H1 (cell line): Measurements from ENCODE around the gene ABI3BP. TPM values are rescaled to one million over a fixed set of nuclear protein-coding genes. Genes with fewer than 3 reads are reported as not detected.
A peak's percentile ranks its signal among the peaks of the same experiment; 100 is the strongest.

ENCODE experiments used
- CTCF ChIA-PET: fragments of 300-600 bp; sonication (Branson Sonifier 250); formaldehyde crosslinking; loops from one replicate; lab custom pipeline; 2021; ENCODE audit not compliant: partially characterized antibody; lab: Charles Lee
- POLR2A ChIA-PET: fragments of 300-600 bp; sonication (Branson Sonifier 250); formaldehyde crosslinking; loops from one replicate; lab custom pipeline; 2021; ENCODE audit warnings: inconsistent platforms; ENCODE audit not compliant: partially characterized antibody; lab: Charles Lee
- DNase-seq, 2 experiments: peaks; one replicate each; pipeline versions ENCODE4 v3.0.0 to v3.0.0-alpha.2; 2010 to 2022; ENCODE audit warnings: low spot score in 2 of 2, low read depth in 1 of 2, mixed read lengths in 1 of 2
- FAIRE-seq: peaks from 2 replicates; lab custom pipeline; 2011; peaks lifted over from hg19 to GRCh38; lab: Jason Lieb, UNC
- H2AFZ ChIP-seq: 2 replicates; pipeline ENCODE4 v1.8.1; 2012; ENCODE audit warnings: low read length, inconsistent platforms
- H2AK5ac ChIP-seq: 2 replicates; pipeline ENCODE4 v1.6.1; 2013; ENCODE audit warnings: low read depth, low read length
- H2BK120ac ChIP-seq: replicated peaks from 2 replicates; pipeline ENCODE3; 2013; ENCODE audit warnings: low read depth, low read length, inconsistent platforms
- H2BK12ac ChIP-seq: 2 replicates; pipeline ENCODE4 v1.6.1; 2013; ENCODE audit warnings: low read depth, low read length
- H2BK15ac ChIP-seq: 2 replicates; pipeline ENCODE4 v1.6.1; 2013; ENCODE audit warnings: low read length
- H2BK20ac ChIP-seq: 2 replicates; pipeline ENCODE4 v1.6.1; 2013; ENCODE audit warnings: low read length
- H2BK5ac ChIP-seq: 2 replicates; pipeline ENCODE4 v1.6.1; 2013; ENCODE audit warnings: low read depth, low read length
- H3K14ac ChIP-seq: 2 replicates; pipeline ENCODE4 v1.6.1; 2013; ENCODE audit warnings: inconsistent platforms; ENCODE audit not compliant: insufficient read length
- H3K18ac ChIP-seq: 2 replicates; pipeline ENCODE4 v1.6.1; 2013; ENCODE audit warnings: low read length; ENCODE audit errors: extremely low read depth
- H3K23ac ChIP-seq: 2 replicates; pipeline ENCODE4 v1.6.1; 2013; ENCODE audit warnings: inconsistent platforms; ENCODE audit not compliant: insufficient read length
- H3K23me2 ChIP-seq: 2 replicates; pipeline ENCODE4 v1.6.1; 2013; ENCODE audit warnings: low read depth, low read length
- H3K27ac ChIP-seq: 2 replicates; pipeline ENCODE4 v1.6.1; 2011; ENCODE audit warnings: low read depth, low read length, inconsistent platforms
- H3K27me3 ChIP-seq, 4 experiments: replicated peaks in 1 of 4; 1 replicate in 1 of 4; 2 replicates in 3 of 4; pipeline versions ENCODE4 v1.6.1 to v1.8.1; 2011 to 2013; ENCODE audit warnings: low read length in 3 of 4, mild to moderate bottlenecking in 3 of 4, inconsistent platforms in 2 of 4, mixed read lengths in 2 of 4, moderate library complexity in 1 of 4; ENCODE audit not compliant: control insufficient read depth in 3 of 4, insufficient read depth in 3 of 4; ENCODE audit errors: extremely low read depth in 1 of 4
- H3K36me3 ChIP-seq, 4 experiments: 2 replicates each; pipeline versions ENCODE4 v1.6.1 to v1.8.1; 2011 to 2013; ENCODE audit warnings: mild to moderate bottlenecking in 4 of 4, low read length in 3 of 4, moderate library complexity in 2 of 4, control low read depth in 1 of 4, inconsistent platforms in 1 of 4; ENCODE audit not compliant: insufficient read depth in 4 of 4, control insufficient read depth in 2 of 4
- H3K4ac ChIP-seq: replicated peaks from 2 replicates; pipeline ENCODE3; 2013; ENCODE audit warnings: low read length, low read depth, mixed read lengths, inconsistent platforms; ENCODE audit not compliant: insufficient read length
- H3K4me1 ChIP-seq, 4 experiments: replicated peaks in 1 of 4; 1 replicate in 1 of 4; 2 replicates in 3 of 4; pipeline versions ENCODE4 v1.6.1 to v1.8.1; 2011 to 2013; ENCODE audit warnings: low read length in 3 of 4, inconsistent platforms in 2 of 4, mixed read lengths in 1 of 4; ENCODE audit not compliant: insufficient read depth in 4 of 4, control insufficient read depth in 3 of 4
- H3K4me2 ChIP-seq, 2 experiments: 2 replicates each; pipeline versions ENCODE4 v1.6.1 to v1.8.1; 2011 to 2013; ENCODE audit warnings: low read depth in 2 of 2, low read length in 2 of 2, control low read depth in 1 of 2, inconsistent platforms in 1 of 2, mild to moderate bottlenecking in 1 of 2; ENCODE audit not compliant: insufficient read depth in 1 of 2
- H3K4me3 ChIP-seq, 4 experiments: fragments of 200-600, 300-600 bp in 1 of 4; sonication (generic), shearing (Covaris generic), sonication (Bioruptor Twin) in 1 of 4; 2 replicates each; pipeline versions ENCODE4 v1.5.1 to v1.8.1; 2011 to 2016; ENCODE audit warnings: low read length in 4 of 4, low read depth in 3 of 4, control low read depth in 2 of 4, inconsistent platforms in 2 of 4, mild to moderate bottlenecking in 2 of 4, mixed read lengths in 1 of 4, moderate library complexity in 1 of 4; ENCODE audit not compliant: insufficient read depth in 2 of 4; ENCODE audit errors: extremely low read depth in 1 of 4
- H3K56ac ChIP-seq: replicated peaks from 2 replicates; pipeline ENCODE3; 2013; ENCODE audit warnings: low read depth, mild to moderate bottlenecking, mixed read lengths, low read length, inconsistent platforms; ENCODE audit not compliant: insufficient read length
- H3K79me1 ChIP-seq: 2 replicates; pipeline ENCODE4 v1.6.1; 2013; ENCODE audit warnings: low read depth, low read length, control low read depth
- H3K79me2 ChIP-seq, 2 experiments: 2 replicates each; pipeline versions ENCODE4 v1.6.1 to v1.8.1; 2012 to 2013; ENCODE audit warnings: low read length in 2 of 2, mild to moderate bottlenecking in 2 of 2, inconsistent platforms in 1 of 2; ENCODE audit not compliant: insufficient read depth in 2 of 2, control insufficient read depth in 1 of 2
- H3K9ac ChIP-seq, 4 experiments: replicated peaks in 1 of 4; 1 replicate in 1 of 4; 2 replicates in 3 of 4; pipeline versions ENCODE4 v1.6.1 to v1.8.1; 2011 to 2013; ENCODE audit warnings: low read depth in 3 of 4, low read length in 3 of 4, control low read depth in 2 of 4, mild to moderate bottlenecking in 2 of 4, moderate library complexity in 2 of 4, inconsistent platforms in 1 of 4; ENCODE audit errors: extremely low read depth in 1 of 4
- H3K9me3 ChIP-seq, 2 experiments: 2 replicates each; pipeline versions ENCODE4 v1.6.1 to v1.8.1; 2012 to 2013; ENCODE audit warnings: mild to moderate bottlenecking in 2 of 2, moderate library complexity in 2 of 2, control low read depth in 1 of 2, inconsistent platforms in 1 of 2, low read depth in 1 of 2, low read length in 1 of 2, mixed read lengths in 1 of 2; ENCODE audit not compliant: insufficient read depth in 2 of 2
- H4K20me1 ChIP-seq, 2 experiments: replicated peaks in 1 of 2; 2 replicates each; pipeline versions ENCODE3 to v1.8.1; 2011 to 2013; ENCODE audit warnings: inconsistent platforms in 2 of 2, low read length in 2 of 2, mild to moderate bottlenecking in 1 of 2; ENCODE audit not compliant: insufficient read depth in 2 of 2, control insufficient read depth in 1 of 2
- H4K5ac ChIP-seq: 2 replicates; pipeline ENCODE4 v1.6.1; 2013; ENCODE audit warnings: low read length, low read depth, mixed read lengths, inconsistent platforms; ENCODE audit not compliant: insufficient read length
- H4K8ac ChIP-seq: 2 replicates; pipeline ENCODE4 v1.8.0; 2013; ENCODE audit warnings: mild to moderate bottlenecking, moderate library complexity, low read length, inconsistent platforms; ENCODE audit not compliant: insufficient read depth; ENCODE audit errors: extremely low read depth
- H4K91ac ChIP-seq: replicated peaks from 2 replicates; pipeline ENCODE3; 2013; ENCODE audit warnings: low read length, mixed read lengths, inconsistent platforms; ENCODE audit not compliant: insufficient read length
- BACH1 ChIP-seq: IDR thresholded peaks from 2 replicates; pipeline ENCODE4 v1.6.1; 2012; ENCODE audit warnings: low read length, improper control_type of control experiment
- CBX5 ChIP-seq: fragments of 300-800, 300-1000 bp; sonication (generic); IDR thresholded peaks from 2 replicates; pipeline ENCODE4 v1.7.1; 2016; ENCODE audit warnings: antibody characterized with exemption, low read length, low read depth
- CREB1 ChIP-seq: IDR thresholded peaks from 2 replicates; pipeline ENCODE4 v1.6.1; 2012; ENCODE audit warnings: inconsistent platforms
- HDAC6 ChIP-seq: IDR thresholded peaks from one replicate; pipeline ENCODE4 v1.7.1; 2012; ENCODE audit warnings: low read depth, mild to moderate bottlenecking, inconsistent platforms, low read length, moderate library complexity
- JUN ChIP-seq: IDR thresholded peaks from 2 replicates; pipeline ENCODE4 v1.6.1; 2011; ENCODE audit warnings: low read depth, mild to moderate bottlenecking, improper control_type of control experiment, low read length
- MAX ChIP-seq: IDR thresholded peaks from 2 replicates; pipeline ENCODE4 v1.6.1; 2012; ENCODE audit warnings: inconsistent platforms
- RFX5 ChIP-seq: IDR thresholded peaks from 2 replicates; pipeline ENCODE4 v1.6.1; 2011; ENCODE audit warnings: low read depth, low read length, improper control_type of control experiment, borderline replicate concordance
- WGBS, 2 experiments: shearing (Covaris generic) in 1 of 2; methylation state at CpG; one replicate each; pipeline versions ENCODE4 v1.1.6 to v1.1.7; 2013 to 2015; ENCODE audit warnings: low lambda C conversion rate in 2 of 2, mixed read lengths in 2 of 2, inconsistent platforms in 1 of 2, low coverage in 1 of 2, missing lambda C conversion rate in 1 of 2; ENCODE audit not compliant: insufficient replicate concordance in 2 of 2, insufficient coverage in 1 of 2, insufficient read length in 1 of 2; ENCODE audit errors: extremely low coverage in 1 of 2, missing lambda C conversion rate in 1 of 2; 5-methylcytosine and 5-hydroxymethylcytosine counted together
- polyA plus RNA-seq, 7 experiments: library from polyadenylated mRNA; depleted of rRNA in 3 of 7; stranded (reverse) in 5 of 7; unstranded in 2 of 7; fragments of >200 nt in 5 of 7; fragments of 200-250 nt in 2 of 7; gene quantifications; 1 replicate in 5 of 7; 2 replicates in 1 of 7; 4 replicates in 1 of 7; pipeline versions ENCODE4 v1.2.1 to v1.2.3, GENCODE V29; 2011 to 2013; ENCODE audit warnings: missing spikeins in 2 of 7, mixed read lengths in 2 of 7
- total RNA-seq: library from RNA; stranded (reverse); fragmentation: NEBNext Ultra II Directional; extraction: Animal tissue kit (Norgen Biotek cat#: 25700); gene quantifications from 2 replicates; pipeline ENCODE4 v1.2.1, GENCODE V29; 2021

The ABI3BP gene
- total and polyA plus RNA-seq, 2 of the 8 experiments (the other 6 are each of a cell fraction or from before 2014, with no cell fraction given), result 0.08 to 0.32 TPM

- Histone ChIP-seq H2BK12ac (no peak overlapping the region), H2BK5ac (no peak overlapping the region), H3K14ac (no peak overlapping the region), H3K4me1 (no peaks in the 10 kb centered on the region), H3K27me3 (peaks cover 0 to 1% (median 0%) of the 10 kb centered on the region in 4 experiments; a peak in 1 of 7 replicates)
- no peak for TF ChIP-seq CREB1
- TF ChIP-seq CBX5, result no peak
- TF ChIP-seq BACH1, result no peak
- TF ChIP-seq RFX5, result no peak
- no peak for TF ChIP-seq MAX
- TF ChIP-seq JUN, result no peak
- no peak for TF ChIP-seq HDAC6
- TF ChIP-seq, all 59 proteins: peak for 0
- Histone ChIP-seq H3K23ac (no peak overlapping the region), H4K8ac (no peak overlapping the region), H2AK5ac (no peak overlapping the region), H2BK120ac (no peak overlapping the region), H2BK20ac (no peak overlapping the region), H4K5ac (no peak overlapping the region), H3K79me2 (no peaks in the 10 kb centered on the region), H3K36me3 (no peaks in the 10 kb centered on the region), H3K23me2 (no peaks in the 10 kb centered on the region; the same call in 1 of the 2 replicates), H3K4me3 (no peak overlapping the region), H2BK15ac (no peak overlapping the region), H3K9ac (no peak overlapping the region), H3K79me1 (no peaks in the 10 kb centered on the region), H4K91ac (no peak overlapping the region), H3K4ac (no peak overlapping the region), H3K9me3 (no peaks in the 10 kb centered on the region), H3K4me2 (no peak overlapping the region), H3K18ac (no peak overlapping the region), H3K56ac (no peak overlapping the region), H2AFZ (peak overlapping the region; percentile 57; the same call in 1 of the 2 replicates), H4K20me1 (no peaks in the 10 kb centered on the region), H3K27ac (no peak overlapping the region)
- DNase-seq, result no peak
- FAIRE-seq, result no peak
- 71% methylated on average over 2 of the region's 2 CpGs; no CpG with 5 or more reads in 1 of the 2 experiments for WGBS, 2 experiments
- CTCF ChIA-PET, result no interaction called here
- POLR2A ChIA-PET, result no interaction called here
These were observed 191.1 kb downstream of the ABI3BP start for GRCh38 chr3:100802126-100802525.
